ENCODE data around the gene PRSS12.

DNA sequence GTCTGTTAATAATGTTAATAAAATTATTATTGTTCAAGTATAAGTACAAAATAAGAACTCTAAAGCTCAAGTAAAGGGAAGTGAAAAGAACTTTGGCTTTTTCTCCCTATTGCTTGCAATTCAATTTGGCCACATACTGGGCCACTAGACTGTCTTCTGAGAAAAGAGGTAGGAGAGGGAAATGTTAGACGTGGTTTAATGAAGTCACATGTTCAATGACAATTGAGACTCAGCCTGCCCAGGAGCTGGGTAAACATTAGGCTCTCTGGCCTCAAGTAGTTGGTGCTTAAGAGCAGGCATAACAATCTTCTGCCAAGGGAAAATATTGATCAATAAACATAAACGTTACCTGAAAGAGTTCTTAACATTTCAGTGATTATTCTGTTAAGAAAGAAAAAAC, 15.1 kb upstream of the PRSS12 start:
- no peak for TF ChIP-seq PATZ1 (CRISPR knock-in tag; IDR thresholded peaks at IDR 0.05; ENCODE audit: borderline replicate concordance)
- TF ChIP-seq ESRRG (CRISPR knock-in tag; IDR thresholded peaks at IDR 0.05), result no peak
